Psoas muscle (tissue), 8 donors: ENCODE results near the gene SMIM34. TPM values are rescaled to one million over a fixed set of nuclear protein-coding genes. Genes with fewer than 3 reads are reported as not detected.
"Not testable (repeated sequence)": the region's sequence is repeated elsewhere in the genome, so short reads cannot be mapped to it uniquely, and the experiment has no call there.

Experiments used
- ATAC-seq, 4 donors: fragments of 200-7000 bp; cut with Tn5 transposase; one replicate each; pipeline ENCODE4 v1.9.1; 2020; ENCODE audit warnings: moderate library complexity in 3 of 4, mild to moderate bottlenecking in 2 of 4
- DNase-seq, 2 donors: peaks; one replicate each; pipeline ENCODE4 v3.0.0-alpha.2; 2020
- H3K27ac ChIP-seq: fragments of 200-600 bp; one replicate; pipeline ENCODE4 v1.8.0; 2022
- H3K27me3 ChIP-seq, 3 donors: fragments of 200-600 bp in 1 of 3; one replicate each; pipeline versions ENCODE4 v1.6.1 to v1.8.0; 2013 to 2022; ENCODE audit warnings: low read length in 2 of 3, mild to moderate bottlenecking in 2 of 3, moderate library complexity in 1 of 3; ENCODE audit not compliant: insufficient read depth in 3 of 3
- H3K36me3 ChIP-seq, 2 donors: fragments of 200-600 bp in 1 of 2; one replicate each; pipeline versions ENCODE4 v1.6.1 to v1.8.0; 2013 to 2022; ENCODE audit warnings: low read depth in 1 of 2, mild to moderate bottlenecking in 1 of 2, moderate library complexity in 1 of 2; ENCODE audit not compliant: insufficient read depth in 1 of 2
- H3K4me1 ChIP-seq: fragments of 200-600 bp; one replicate; pipeline ENCODE4 v1.8.0; 2022
- H3K4me3 ChIP-seq: fragments of 200-600 bp; one replicate; pipeline ENCODE4 v1.8.0; 2022; ENCODE audit warnings: mild to moderate bottlenecking
- H3K9me3 ChIP-seq: fragments of 200-600 bp; one replicate; pipeline ENCODE4 v1.8.0; 2022
- WGBS, 3 donors: extraction: QIAGEN DNeasy Blood & Tissue Kit; methylation state at CpG; one replicate each; pipeline versions ENCODE4 v1.1.6 to v1.1.7; 2013; 5-methylcytosine and 5-hydroxymethylcytosine counted together
- intact Hi-C, 2 donors: fragments of 100-400 bp; cut with DNase I; formaldehyde crosslinking; loops; one replicate each; pipeline versions ENCODE4 v1.11.0 to v1.14.2; 2022
- polyA plus RNA-seq, 3 donors: library from polyadenylated mRNA; stranded (reverse); fragments of 200-250 nt; gene quantifications; one replicate each; pipeline ENCODE4 v1.2.3, GENCODE V29; 2013
- total RNA-seq, 4 donors: library from RNA; stranded (reverse); fragmentation: NEBNext Ultra II Directional in 2 of 4; extraction: Animal tissue kit (Norgen Biotek cat#: 25700) in 2 of 4; gene quantifications; one replicate each; pipeline versions ENCODE4 v1.2.1 to v1.2.4, GENCODE V29; 2021 to 2023
- donor health status: healthy with polysubstance abuse.
- donor health status: DM: no; HTN: no; CAD: no; lungs with moderate emphysema.
- donor health status: Bipolar disorder and iron deficiency.
- donor health status: healthy.
- donor health status: DM: yes; HTN: yes; CAD: no.
- donor health status: DM: no; HTN: no; CAD: no.
- donor health status: DM: no; HTN: no; CAD: no.
- donor health status: DM: yes; HTN: yes; CAD: no.

The SMIM34 gene
- total and polyA plus RNA-seq, 7 donors, result not detected

GRCh38 chr21:34407294-34407693, 16.5 kb downstream of the SMIM34 start:
- H3K27me3 ChIP-seq, H3K36me3 ChIP-seq, H3K4me3 ChIP-seq, H3K9me3 ChIP-seq, H3K4me1 ChIP-seq, H3K27ac ChIP-seq, ATAC-seq, intact Hi-C loops, DNase-seq: not testable (repeated sequence)
- WGBS, 3 donors, result no CpG with 5 or more reads among the region's 9 CpGs

DNA sequence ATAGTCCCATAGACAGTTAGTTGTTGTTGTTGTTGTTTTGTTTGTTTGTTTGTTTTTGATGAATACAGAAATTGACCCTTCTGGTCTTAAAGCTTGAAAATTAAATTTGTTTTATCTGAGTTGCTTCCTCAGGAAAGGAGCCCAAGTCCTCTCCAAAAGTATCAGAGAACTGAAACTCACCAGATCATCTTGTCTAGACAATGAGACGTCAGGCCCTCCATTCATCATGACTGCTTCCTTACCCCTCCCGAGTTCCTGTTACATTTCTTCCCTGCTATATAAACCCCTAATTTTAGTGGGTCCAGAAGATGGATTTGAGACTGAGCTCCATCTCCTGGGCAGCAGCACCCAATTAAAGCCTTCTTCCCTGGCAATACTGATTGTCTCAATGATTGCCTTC, 17.1 kb downstream of the SMIM34 start:
- H3K27me3 ChIP-seq, H3K36me3 ChIP-seq, H3K4me3 ChIP-seq, H3K27ac ChIP-seq, H3K4me1 ChIP-seq, H3K9me3 ChIP-seq, ATAC-seq, DNase-seq, intact Hi-C loops: not testable (repeated sequence)
- no CpG with 5 or more reads among the region's 2 CpGs for WGBS, 3 donors

- H3K9me3 ChIP-seq, H3K4me1 ChIP-seq, H3K36me3 ChIP-seq, H3K4me3 ChIP-seq, DNase-seq, ATAC-seq, H3K27me3 ChIP-seq, intact Hi-C loops, H3K27ac ChIP-seq: not testable (repeated sequence)
- WGBS, 3 donors, result no CpG with 5 or more reads among the region's 6 CpGs
Measured at GRCh38 chr21:34406102-34406501, 17.6 kb downstream of the SMIM34 start.

DNA sequence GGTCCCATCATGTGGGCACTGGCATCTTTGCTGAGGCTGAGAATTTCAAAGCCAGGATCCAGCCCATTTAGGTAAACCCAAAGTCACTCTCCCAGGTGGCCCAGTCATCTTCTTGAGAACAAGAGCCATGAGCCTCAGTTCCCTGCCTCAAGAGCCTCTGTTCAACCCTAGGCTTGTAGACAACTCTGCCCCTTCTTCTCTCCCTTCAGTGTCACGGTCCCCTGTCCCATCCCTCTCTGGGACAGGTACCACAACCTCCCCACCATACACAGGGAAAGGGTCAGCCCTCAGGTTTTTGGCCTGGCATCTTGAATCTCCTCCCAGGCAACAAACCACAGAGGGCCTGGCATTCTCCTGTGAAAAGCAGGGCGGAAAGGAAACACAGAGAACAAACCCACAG, 18.1 kb downstream of the SMIM34 start:
- H3K36me3 ChIP-seq, H3K9me3 ChIP-seq, H3K27ac ChIP-seq, H3K27me3 ChIP-seq, intact Hi-C loops, H3K4me3 ChIP-seq, ATAC-seq, H3K4me1 ChIP-seq, DNase-seq: not testable (repeated sequence)
- no CpG with 5 or more reads among the region's 2 CpGs for WGBS, 3 donors

DNA sequence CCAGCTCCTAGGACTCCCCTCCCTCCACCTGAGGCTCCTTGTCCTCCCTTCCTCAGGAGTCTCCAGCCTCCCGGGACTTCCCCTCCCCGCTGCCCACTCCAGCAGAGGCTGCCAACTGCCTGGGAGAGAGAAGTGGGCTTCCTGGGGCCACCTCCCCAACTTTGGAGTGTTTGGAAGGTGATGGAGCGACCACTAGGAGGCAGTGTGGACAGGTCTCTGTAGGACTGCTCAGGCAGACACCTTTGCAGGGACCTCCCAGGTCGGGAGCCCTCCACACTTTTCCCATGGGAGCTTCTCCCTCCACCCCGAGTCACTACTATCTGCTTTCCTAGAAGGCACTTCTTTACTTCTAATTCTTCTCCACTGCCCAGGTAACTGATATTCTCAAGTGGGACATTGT, 19.0 kb downstream of the SMIM34 start:
- not testable (repeated sequence) for ATAC-seq

GRCh38 chr21:34400522-34400921, 23.2 kb downstream of the SMIM34 start:
- H3K4me1 ChIP-seq, intact Hi-C loops, ATAC-seq, H3K9me3 ChIP-seq, H3K27ac ChIP-seq, H3K27me3 ChIP-seq, DNase-seq, H3K4me3 ChIP-seq, H3K36me3 ChIP-seq: not testable (repeated sequence)
- no CpG with 5 or more reads among the region's 5 CpGs for WGBS, 3 donors

More for the DNA sequence above, 19.0 kb downstream of the SMIM34 start:
- WGBS, 3 donors, result no CpG with 5 or more reads among the region's 5 CpGs
- H3K4me1 ChIP-seq, H3K27ac ChIP-seq, H3K27me3 ChIP-seq, H3K9me3 ChIP-seq, DNase-seq, H3K36me3 ChIP-seq, H3K4me3 ChIP-seq, intact Hi-C loops: not testable (repeated sequence)

GRCh38 chr21:34383724-34384415, 39.9 kb downstream of the SMIM34 start:
- H3K27me3 ChIP-seq, intact Hi-C loops, ATAC-seq, H3K36me3 ChIP-seq, H3K4me1 ChIP-seq, DNase-seq, H3K9me3 ChIP-seq, H3K4me3 ChIP-seq, H3K27ac ChIP-seq: not testable (repeated sequence)
- no CpG with 5 or more reads among the region's 14 CpGs for WGBS, 3 donors

GRCh38 chr21:34383138-34383537, 40.6 kb downstream of the SMIM34 start:
- H3K4me1 ChIP-seq, ATAC-seq, H3K27ac ChIP-seq, H3K4me3 ChIP-seq, H3K36me3 ChIP-seq, intact Hi-C loops, DNase-seq, H3K9me3 ChIP-seq, H3K27me3 ChIP-seq: not testable (repeated sequence)
- WGBS, 3 donors, result no CpG with 5 or more reads among the region's 2 CpGs

GRCh38 chr21:34375619-34375972, 48.2 kb downstream of the SMIM34 start:
- peak; percentile 69 to 76 (median 72) for ATAC-seq
- intact Hi-C loops, result not testable (repeated sequence)

GRCh38 chr21:34374940-34375618, 48.7 kb downstream of the SMIM34 start, which contains the start of gene SMIM11:
SMIM11 (plus strand) TSS chr21:34375507; CDS start chr21:34379505, 3,998 bp downstream.
- H3K9me3 ChIP-seq, H3K27me3 ChIP-seq, intact Hi-C loops, H3K4me1 ChIP-seq, DNase-seq, H3K27ac ChIP-seq, H3K4me3 ChIP-seq, H3K36me3 ChIP-seq: not testable (repeated sequence)
- no CpG with 5 or more reads among the region's 49 CpGs for WGBS, 3 donors
- ATAC-seq, result peak; percentile 93 to 96 (median 96)

More at GRCh38 chr21:34375619-34375972, 48.2 kb downstream of the SMIM34 start:
- H3K9me3 ChIP-seq, H3K27me3 ChIP-seq, H3K4me3 ChIP-seq, DNase-seq, H3K27ac ChIP-seq, H3K36me3 ChIP-seq, H3K4me1 ChIP-seq: not testable (repeated sequence)
- no CpG with 5 or more reads among the region's 33 CpGs for WGBS, 3 donors

DNA sequence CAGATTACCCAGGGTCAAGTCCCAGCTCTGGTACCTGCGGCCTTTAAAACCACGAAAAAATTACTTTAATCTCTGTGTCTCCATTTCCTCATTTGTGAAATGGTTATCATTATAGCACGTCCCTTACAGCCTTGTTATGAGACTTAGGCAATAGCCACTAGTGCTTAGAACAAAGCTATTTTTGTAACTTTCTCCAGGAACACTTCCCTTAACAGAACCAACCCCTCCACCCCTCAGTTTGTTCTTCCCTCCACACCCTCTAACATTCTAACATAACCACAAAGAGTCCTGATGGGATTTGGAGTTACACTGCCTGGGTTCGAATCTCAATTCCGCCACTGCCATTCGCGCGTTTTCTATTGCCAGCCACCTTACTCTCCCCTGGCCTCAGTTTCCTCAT, 49.3 kb downstream of the SMIM34 start:
- H3K4me1 ChIP-seq, DNase-seq, H3K4me3 ChIP-seq, H3K9me3 ChIP-seq, intact Hi-C loops, H3K36me3 ChIP-seq, H3K27me3 ChIP-seq, H3K27ac ChIP-seq: not testable (repeated sequence)
- no CpG with 5 or more reads among the region's 8 CpGs for WGBS, 3 donors
- ATAC-seq, result peak in 2 of 4 donors; percentile 48 to 62
